NT2/D1 (cell line): ENCODE data around the gene BCS1L.
A peak's percentile ranks its signal among the peaks of the same experiment; 100 is the strongest.

Source experiments
- DNase-seq: peaks from one replicate; pipeline ENCODE4 v3.0.0-alpha.2; 2011; ENCODE audit warnings: low read depth, low spot score
- H3K27me3 ChIP-seq: 2 replicates; pipeline ENCODE4 v1.6.0; 2011; ENCODE audit warnings: mild to moderate bottlenecking; ENCODE audit not compliant: insufficient read length, insufficient read depth
- H3K36me3 ChIP-seq: 2 replicates; pipeline ENCODE4 v1.6.1; 2011; ENCODE audit warnings: mild to moderate bottlenecking, low read length, mixed read lengths; ENCODE audit not compliant: insufficient read depth, insufficient read length
- H3K4me1 ChIP-seq: 2 replicates; pipeline ENCODE4 v1.5.1; 2011; ENCODE audit not compliant: insufficient read depth, insufficient read length
- H3K4me3 ChIP-seq: 2 replicates; pipeline ENCODE4 v1.5.1; 2011; ENCODE audit warnings: low read depth; ENCODE audit not compliant: insufficient read length
- H3K9ac ChIP-seq: 2 replicates; pipeline ENCODE4 v1.6.0; 2011; ENCODE audit warnings: low read depth; ENCODE audit not compliant: insufficient read length
- H3K9me3 ChIP-seq: 2 replicates; pipeline ENCODE4 v1.5.1; 2011; ENCODE audit warnings: mild to moderate bottlenecking, low read length; ENCODE audit not compliant: insufficient read depth
- SUZ12 ChIP-seq: IDR thresholded peaks from 2 replicates; pipeline ENCODE4 v1.6.1; 2011; ENCODE audit not compliant: insufficient read length, insufficient read depth; ENCODE audit errors: extremely low read depth
- YY1 ChIP-seq: IDR thresholded peaks from 2 replicates; pipeline ENCODE4 v1.6.1; 2011; ENCODE audit not compliant: insufficient read length, insufficient read depth
- ZNF274 ChIP-seq: IDR thresholded peaks from 2 replicates; pipeline ENCODE4 v1.6.1; 2011; ENCODE audit warnings: mild to moderate bottlenecking, low read depth, low read length

The BCS1L gene

DNA sequence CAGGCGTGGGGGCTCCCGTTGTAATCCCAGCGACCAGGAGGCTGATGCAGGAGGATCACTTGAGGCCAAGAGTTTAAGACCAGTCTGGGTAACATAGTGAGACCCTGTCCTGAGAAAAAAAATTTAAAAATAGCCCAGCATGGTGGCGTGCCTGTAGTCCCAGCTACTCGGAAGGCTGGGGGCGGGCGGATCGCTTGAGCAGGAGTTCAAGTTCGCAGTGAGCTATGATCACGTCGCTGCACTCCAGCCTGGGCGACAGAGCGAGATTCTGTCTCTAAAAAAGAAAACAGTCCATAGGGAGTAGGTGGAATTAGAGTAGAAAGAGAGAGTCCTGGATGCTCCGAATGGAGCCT lies 50.8 kb downstream of the BCS1L start:
- no peaks in the 10 kb centered on the region for H3K27me3 ChIP-seq
- H3K9me3 ChIP-seq = no peaks in the 10 kb centered on the region
- no peak for TF ChIP-seq SUZ12
- no peak for TF ChIP-seq YY1
- TF ChIP-seq ZNF274 = no peak
- no peak overlapping the region for H3K9ac ChIP-seq
- H3K36me3 ChIP-seq = peaks cover 29% of the 10 kb centered on the region
- peak overlapping the region; percentile 98 for H3K4me3 ChIP-seq
- H3K4me1 ChIP-seq = no peaks in the 10 kb centered on the region
- no peak for DNase-seq

DNA sequence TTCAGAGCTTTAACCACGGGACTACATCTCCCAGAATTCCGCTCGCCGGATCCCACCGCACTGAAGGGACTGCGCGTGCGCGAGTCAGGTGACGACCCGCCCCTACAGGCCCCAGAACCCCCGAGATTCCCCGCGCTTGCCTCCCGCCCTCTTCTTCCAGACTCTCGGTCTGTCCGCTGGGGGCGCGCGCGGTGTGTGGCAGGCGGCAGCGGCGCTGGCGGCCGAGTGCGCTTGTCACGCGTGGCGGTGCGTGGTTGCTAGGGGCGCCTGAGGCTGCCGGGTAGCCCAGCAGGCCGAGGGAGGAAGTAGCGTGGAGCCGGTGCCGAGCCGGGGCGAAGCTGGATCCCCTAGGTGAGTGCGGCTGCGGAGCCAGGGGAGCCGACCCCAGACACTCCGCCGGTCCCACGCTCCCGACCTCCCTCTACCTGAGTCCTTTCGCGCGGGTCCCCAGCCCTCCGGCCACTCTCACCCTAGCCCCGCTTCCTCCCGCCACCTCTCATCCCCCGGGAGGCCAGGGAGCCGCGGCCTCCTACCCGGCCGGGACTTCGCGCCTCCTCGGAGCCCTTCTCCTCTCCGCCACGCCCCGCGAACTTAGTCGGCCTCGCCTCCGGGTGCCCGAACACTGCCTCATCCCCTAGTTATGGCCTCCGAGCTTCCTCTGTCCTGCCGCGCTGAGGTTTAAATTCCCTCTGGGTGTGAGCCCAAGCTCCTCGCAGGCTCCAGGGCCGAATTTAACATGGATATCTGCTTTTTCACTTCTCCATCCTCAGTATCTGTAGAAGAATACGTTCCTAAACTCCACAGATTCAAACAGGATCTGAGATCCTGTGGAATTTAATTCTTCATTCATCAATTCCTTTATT lies 51.4 kb downstream of the BCS1L start, which contains the start of gene TTLL4:
TTLL4 (plus strand) TSS at position 149 of the 863 bp plus-strand sequence. CDS start 26,842 bp downstream, outside the sequence.
- peaks cover 34% of the 10 kb centered on the region for H3K36me3 ChIP-seq
- peak within 1 kb of the TSS; percentile 99 for H3K9ac ChIP-seq
- H3K9me3 ChIP-seq = no peaks in the 10 kb centered on the region
- H3K27me3 ChIP-seq = no peaks in the 10 kb centered on the region
- peak; percentile 95 for DNase-seq
- TF ChIP-seq YY1 (no peak), SUZ12 (no peak), ZNF274 (no peak)
- H3K4me1 ChIP-seq = no peaks in the 10 kb centered on the region
- H3K4me3 ChIP-seq = peak within 1 kb of the TSS; percentile 98

DNA sequence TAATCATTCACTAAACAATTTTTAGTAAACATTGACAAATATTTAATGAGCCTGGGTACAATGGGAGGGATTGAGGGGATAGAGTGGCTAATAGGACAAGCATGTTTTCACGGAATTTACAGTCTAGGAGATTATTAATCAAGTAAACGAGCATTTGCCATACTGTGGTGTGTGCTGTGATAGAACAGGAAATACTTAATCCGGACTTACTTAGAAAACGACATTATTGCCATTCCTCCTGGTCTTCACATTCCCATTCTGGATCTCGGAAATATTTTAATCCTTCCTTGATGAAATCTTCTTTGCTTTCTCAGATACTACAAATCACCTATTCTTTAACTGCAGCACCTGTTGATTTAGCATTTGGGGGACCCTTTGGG lies 52.1 kb downstream of the BCS1L start:
- H3K9me3 ChIP-seq = no peaks in the 10 kb centered on the region
- no peaks in the 10 kb centered on the region for H3K27me3 ChIP-seq
- DNase-seq = no peak
- H3K4me3 ChIP-seq = peak overlapping the region; percentile 98
- peak overlapping the region; percentile 99 for H3K9ac ChIP-seq
- H3K36me3 ChIP-seq = peaks cover 40% of the 10 kb centered on the region
- H3K4me1 ChIP-seq = no peaks in the 10 kb centered on the region
- TF ChIP-seq ZNF274 (no peak), SUZ12 (no peak)
